Measurements from ENCODE around the gene LRRC53. TPM values are rescaled to one million over a fixed set of nuclear protein-coding genes. Genes with fewer than 3 reads are reported as not detected.

LRRC53 gene
- total RNA-seq, 2 donors from 2014 or later, result not detected

Other genes with a start within 250 kb of the LRRC53 start
- gene ERICH3, start 161.2 kb upstream of the LRRC53 start, total RNA-seq, result not detected
- 10 to 100 TPM; 23.6 to 35.5 TPM for gene CRYZ, start 220.4 kb upstream of the LRRC53 start, total RNA-seq
- gene TYW3, start 220.5 kb upstream of the LRRC53 start, total RNA-seq, result 10 to 100 TPM; 20.9 to 21.1 TPM

Measured in left cardiac atrium (tissue), 2 donors.